ENCODE measurements around the gene ZNF761.
"Not testable (repeated sequence)": the region's sequence is repeated elsewhere in the genome, so short reads cannot be mapped to it uniquely, and the experiment has no call there.

ZNF761 gene

DNA sequence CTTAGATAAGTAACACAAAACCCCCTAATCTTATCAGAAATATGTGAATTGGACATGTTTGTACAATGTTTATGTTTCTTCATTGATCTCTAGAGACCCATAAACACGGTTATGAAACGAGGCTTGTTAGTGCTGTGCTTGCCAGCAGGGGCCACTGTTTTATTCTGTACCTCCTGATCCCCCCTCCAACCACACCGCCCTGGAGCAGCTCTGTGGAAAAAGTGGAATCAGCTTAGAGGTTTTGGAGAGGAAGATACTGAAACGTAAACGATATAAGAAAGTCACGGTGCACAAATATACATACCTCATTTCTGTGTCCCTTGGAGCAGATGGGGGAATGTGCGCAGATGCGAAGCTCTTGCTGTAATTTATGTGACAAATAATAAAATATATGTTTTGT is 8.1 kb upstream of the ZNF761 start:
- not testable (repeated sequence) for DNase-seq, H3K27ac Mint-ChIP-seq, H3K4me3 Mint-ChIP-seq, H3K9me3 Mint-ChIP-seq, H3K4me1 Mint-ChIP-seq, ATAC-seq, H3K27me3 Mint-ChIP-seq

DNA sequence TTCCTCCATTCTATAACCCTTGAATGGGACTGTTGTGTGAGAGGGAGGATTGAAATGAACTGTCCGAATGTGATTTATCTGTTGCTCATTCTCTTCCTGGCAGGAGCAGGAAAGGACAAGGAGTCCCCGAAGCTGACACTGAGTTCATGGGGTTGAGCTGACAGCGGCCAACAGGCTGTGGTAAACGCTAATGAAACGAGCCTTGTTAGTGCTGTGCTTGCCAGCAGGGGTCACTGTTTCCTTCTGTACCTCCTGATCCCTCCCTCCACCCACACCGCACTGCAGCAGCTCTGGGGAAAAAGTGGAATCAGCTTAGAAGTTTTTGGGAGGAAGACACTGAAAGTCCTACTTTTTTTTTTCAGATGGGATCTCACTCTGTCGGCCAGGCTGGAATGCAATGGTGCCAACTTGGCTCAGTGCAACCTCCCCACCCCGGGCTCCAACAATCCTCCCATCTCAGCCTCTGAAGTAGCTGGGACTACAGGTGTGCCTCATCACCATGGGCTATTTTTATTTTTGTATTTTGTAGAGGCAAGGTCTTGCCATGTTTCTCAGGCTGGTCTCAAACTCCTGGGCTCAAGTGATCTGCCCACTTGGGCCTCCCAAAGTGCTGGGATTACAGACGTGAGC is 6.7 kb upstream of the ZNF761 start:
- Mint-ChIP-seq H3K4me3 (no peak overlapping the region), H3K4me1 (no peaks in the 10 kb centered on the region), H3K27ac (no peak overlapping the region), H3K9me3 (peaks cover 0 to 7% of the 10 kb centered on the region in 2 donors), H3K27me3 (no peaks in the 10 kb centered on the region)
- DNase-seq = peak; percentile 54 to 61
- ATAC-seq = peak; percentile 87

DNA sequence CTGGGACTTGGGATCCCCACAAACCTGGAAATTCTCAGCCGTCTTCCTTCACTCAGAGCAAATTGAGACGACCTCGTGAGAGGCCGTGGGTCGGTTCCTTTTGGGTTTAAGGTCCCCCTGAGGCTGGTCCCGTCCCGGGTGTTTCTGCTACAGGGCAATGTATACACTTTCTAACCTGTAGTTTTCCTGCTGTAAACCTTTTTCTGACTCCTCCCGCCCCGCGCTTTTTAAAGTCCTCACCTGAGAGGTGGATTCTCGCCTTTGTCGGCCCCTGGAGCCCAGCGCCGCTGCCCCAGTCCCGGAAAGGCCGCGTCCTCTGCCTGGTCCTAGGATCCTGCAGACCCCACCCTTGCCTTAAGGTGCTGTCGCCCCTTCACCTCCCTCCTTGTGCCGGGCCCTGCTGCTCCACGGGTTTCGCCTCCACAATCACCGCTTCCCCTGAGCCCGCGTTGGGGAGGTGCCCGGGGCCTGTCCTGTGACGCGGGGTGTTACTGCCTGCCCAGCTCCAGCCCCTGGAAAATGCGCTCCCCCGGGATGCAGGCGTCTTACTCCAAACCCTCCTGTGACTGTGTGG is 391 bp downstream of the ZNF761 start:
- Mint-ChIP-seq H3K27ac (peak overlapping the region; percentile 45 to 70), H3K4me3 (peak overlapping the region; percentile 92 to 96), H3K27me3 (no peaks in the 10 kb centered on the region), H3K9me3 (peaks cover 6 to 12% of the 10 kb centered on the region in 2 donors), H3K4me1 (peaks cover 22% of the 10 kb centered on the region)
- DNase-seq = peak; percentile 13 to 23
- ATAC-seq = peak; percentile 47

DNA sequence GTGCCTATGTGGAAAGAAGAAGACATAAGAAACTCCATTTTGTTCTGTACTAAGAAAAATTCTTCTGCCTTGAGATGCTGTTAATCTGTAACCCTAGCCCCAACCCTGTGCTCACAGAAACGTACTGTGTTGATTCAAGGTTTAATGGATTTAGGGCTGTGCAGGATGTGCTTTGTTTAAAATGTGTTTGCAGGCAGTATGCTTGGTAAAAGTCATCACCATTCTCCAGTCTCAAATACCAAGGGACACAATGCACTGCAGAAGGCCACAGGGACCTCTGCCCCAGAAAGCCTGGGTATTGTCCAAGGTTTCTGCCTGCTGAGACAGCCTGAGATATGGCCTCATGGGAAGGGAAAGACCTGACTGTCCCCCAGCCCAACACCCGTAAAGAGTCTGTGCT is 12.0 kb downstream of the ZNF761 start:
- not testable (repeated sequence) for H3K4me1 Mint-ChIP-seq, H3K27me3 Mint-ChIP-seq, H3K4me3 Mint-ChIP-seq, H3K27ac Mint-ChIP-seq, ATAC-seq, DNase-seq
- H3K9me3 Mint-ChIP-seq = peaks cover 33 to 52% of the 10 kb centered on the region in 2 donors

DNA sequence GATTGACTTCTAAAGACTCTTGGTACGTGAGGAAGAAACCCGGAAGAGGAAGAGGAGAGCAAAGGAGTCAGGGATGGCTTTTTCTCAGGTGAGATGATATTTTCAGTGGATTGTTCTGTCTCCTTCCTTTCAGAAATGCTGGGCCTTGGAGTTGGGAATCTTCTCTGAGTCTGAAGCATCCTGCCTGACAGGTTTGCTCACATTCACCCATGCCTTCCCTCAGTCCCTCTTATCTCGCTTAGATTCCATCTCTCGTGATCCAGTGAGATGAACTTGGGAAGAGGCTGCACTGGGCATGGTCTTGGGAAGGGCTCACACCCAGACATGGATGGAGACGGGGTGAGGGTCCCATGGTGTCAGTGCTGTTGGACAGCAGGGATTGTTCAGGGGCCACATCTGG is 15.4 kb downstream of the ZNF761 start:
- not testable (repeated sequence) for ATAC-seq, DNase-seq, H3K27me3 Mint-ChIP-seq, H3K27ac Mint-ChIP-seq, H3K4me1 Mint-ChIP-seq, H3K4me3 Mint-ChIP-seq
- H3K9me3 Mint-ChIP-seq = peaks cover 30 to 56% of the 10 kb centered on the region in 2 donors

DNA sequence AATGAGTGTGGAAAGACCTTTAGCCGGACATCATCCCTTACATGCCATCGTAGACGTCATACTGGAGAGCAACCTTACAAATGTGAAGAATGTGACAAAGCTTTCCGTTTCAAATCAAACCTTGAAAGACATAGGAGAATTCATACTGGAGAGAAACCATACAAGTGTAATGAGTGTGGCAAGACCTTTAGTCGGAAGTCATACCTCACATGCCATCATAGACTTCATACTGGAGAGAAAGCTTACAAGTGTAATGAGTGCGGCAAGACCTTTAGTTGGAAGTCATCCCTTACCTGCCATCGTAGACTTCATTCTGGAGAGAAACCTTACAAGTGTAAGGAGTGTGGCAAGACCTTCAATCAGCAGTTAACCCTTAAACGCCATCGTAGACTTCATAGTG is 24.0 kb downstream of the ZNF761 start:
- DNase-seq (no peak), ATAC-seq (no peak)
- no peaks in the 10 kb centered on the region for H3K4me1 Mint-ChIP-seq
- no peaks in the 10 kb centered on the region for H3K27me3 Mint-ChIP-seq
- peaks cover 44 to 61% of the 10 kb centered on the region in 2 donors for H3K9me3 Mint-ChIP-seq
- no peak overlapping the region for H3K4me3 Mint-ChIP-seq
- no peak overlapping the region for H3K27ac Mint-ChIP-seq

DNA sequence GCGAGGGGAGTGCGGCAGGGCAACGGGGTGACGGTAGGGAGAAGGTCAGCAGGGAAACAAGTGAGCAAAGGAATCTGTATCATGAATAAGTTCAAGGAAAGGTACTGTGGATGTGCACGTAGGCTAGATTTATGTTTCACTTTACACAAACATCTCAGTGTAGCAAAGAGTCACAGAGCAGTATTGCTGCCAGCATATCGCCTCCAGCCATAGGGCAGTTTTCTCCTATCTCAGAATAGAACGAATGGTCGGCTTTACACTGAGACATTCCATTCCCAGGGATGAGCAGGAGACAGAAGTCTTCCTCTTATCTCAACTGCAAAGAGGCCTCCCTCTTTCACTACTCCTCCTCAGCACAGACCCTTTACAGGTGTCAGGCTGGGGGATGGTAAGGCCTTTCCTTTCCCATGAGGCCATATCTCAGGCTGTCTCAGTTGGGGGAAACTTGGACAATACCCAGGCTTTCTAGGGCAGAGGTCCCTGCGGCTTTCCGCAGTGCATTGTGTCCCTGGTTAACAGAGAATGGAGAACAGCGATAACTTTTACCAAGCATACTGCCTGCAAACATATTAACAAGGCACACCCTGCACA is 28.4 kb downstream of the ZNF761 start:
- peaks cover 57 to 70% of the 10 kb centered on the region in 2 donors for H3K9me3 Mint-ChIP-seq
- H3K4me3 Mint-ChIP-seq, H3K27ac Mint-ChIP-seq, H3K4me1 Mint-ChIP-seq, ATAC-seq, DNase-seq: not testable (repeated sequence)
- peaks cover 15% of the 10 kb centered on the region for H3K27me3 Mint-ChIP-seq

DNA sequence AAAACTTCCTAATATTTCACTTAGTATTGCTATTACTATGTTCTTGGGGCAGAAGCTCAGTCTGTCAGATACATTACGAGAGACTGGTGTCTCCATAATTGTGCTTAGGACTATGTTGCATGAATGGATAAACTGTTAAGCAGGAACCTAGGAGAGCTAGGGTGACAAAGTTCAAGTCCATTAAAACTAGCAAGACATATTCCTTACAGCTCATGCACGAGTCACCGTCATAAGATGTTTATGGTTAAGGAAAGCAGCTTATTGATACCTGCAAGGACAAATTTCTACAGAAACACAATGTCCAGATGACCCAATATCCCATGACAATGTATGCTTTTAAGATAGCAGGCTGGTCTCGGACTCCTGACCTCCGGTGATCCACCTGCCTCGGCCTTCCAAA is 30.1 kb downstream of the ZNF761 start:
- ATAC-seq = no peak
- Mint-ChIP-seq H3K27me3 (peaks cover 15% of the 10 kb centered on the region), H3K4me3 (no peak overlapping the region), H3K4me1 (peaks cover 6% of the 10 kb centered on the region), H3K27ac (no peak overlapping the region), H3K9me3 (peaks cover 46 to 53% of the 10 kb centered on the region in 2 donors)
- DNase-seq = no peak

DNA sequence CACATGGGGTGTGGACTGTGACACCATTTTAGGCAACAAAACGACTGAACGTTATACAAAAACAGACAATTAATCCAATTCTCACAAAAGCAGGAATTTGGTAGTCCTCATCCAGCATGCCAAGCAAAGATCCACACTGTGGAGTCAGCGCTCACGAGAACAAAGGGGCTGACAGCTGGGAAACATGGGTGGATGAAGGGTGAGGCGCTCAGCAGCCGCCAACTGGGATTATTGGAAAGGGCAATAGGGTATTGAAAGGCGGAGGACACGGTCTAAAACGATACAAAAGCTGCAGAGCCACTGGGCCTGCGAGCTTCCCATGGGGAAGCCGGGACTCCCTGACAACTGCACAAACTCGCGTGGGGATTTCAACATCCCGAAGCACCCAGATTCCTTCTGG is 31.1 kb downstream of the ZNF761 start:
- Mint-ChIP-seq H3K9me3 (peaks cover 42 to 47% of the 10 kb centered on the region in 2 donors), H3K4me1 (peaks cover 6% of the 10 kb centered on the region), H3K27me3 (peaks cover 15% of the 10 kb centered on the region), H3K27ac (no peak overlapping the region), H3K4me3 (no peak overlapping the region)
- DNase-seq (no peak), ATAC-seq (no peak)

DNA sequence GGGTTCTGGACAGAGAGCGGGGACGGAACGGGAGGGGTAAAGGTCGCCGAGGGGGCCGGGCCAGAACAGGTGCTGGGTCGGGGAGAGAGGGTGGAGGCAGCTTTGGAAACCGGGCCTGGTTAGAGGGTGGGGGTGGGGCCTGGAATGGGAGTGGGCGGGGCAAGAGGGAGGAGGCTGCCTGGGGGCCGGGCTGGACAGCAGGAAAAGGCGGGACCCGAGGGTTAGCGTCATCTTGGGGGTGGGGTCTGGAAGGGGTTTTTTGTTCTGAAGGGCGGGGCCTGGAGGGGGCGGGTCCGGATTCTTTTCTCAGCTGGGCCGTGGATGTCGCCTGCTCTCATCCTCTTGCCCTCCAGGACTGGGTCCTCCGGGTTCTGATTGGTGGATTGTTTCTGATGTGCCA is 31.5 kb downstream of the ZNF761 start:
- DNase-seq (peak in 1 of 2 donors; percentile 11), ATAC-seq (no peak)
- Mint-ChIP-seq H3K9me3 (peaks cover 40 to 44% of the 10 kb centered on the region in 2 donors), H3K27me3 (peaks cover 15% of the 10 kb centered on the region), H3K4me3 (no peak overlapping the region), H3K27ac (peak overlapping the region in 1 of 2 donors; percentile 15), H3K4me1 (peaks cover 9% of the 10 kb centered on the region)

DNA sequence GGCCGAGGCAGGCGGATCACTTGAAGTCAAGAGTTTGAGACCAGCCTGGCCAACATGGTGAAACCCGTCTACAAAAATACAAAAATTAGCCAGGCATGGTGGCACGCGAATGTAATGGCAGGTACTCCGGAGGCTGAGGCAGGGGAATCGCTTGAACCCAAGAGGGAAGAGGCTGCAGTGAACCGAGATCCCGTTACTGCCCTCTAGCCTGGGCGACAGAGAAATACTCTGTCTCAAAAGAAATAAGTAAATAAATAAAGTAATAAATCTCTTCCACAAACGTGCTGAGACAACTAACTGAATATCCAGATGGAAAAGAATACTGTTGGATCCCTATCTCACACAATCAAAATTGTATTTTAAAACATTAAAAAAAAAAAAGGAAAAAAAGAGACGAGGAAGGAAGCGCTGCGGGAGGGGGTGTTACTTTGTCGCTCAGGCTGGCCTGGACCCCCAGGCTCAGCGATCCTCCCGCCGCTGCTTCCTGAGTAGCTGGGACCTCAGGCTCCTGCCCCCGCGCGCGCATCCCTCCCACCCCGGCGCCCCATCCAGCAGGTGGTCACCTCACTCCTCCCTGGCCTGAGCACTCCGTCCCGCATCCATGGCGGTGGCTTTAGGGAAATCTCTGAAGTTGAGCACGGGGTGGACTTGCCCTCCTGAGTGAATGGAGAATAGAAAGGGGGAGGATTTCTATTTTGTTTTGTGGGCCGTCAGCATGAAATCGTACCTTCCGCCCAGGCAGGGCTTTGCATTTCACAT is 35.1 kb downstream of the ZNF761 start:
- H3K4me1 Mint-ChIP-seq = peaks cover 28% of the 10 kb centered on the region
- DNase-seq (no peak), ATAC-seq (peak; percentile 43)
- peaks cover 28 to 36% of the 10 kb centered on the region in 2 donors for H3K9me3 Mint-ChIP-seq
- H3K27ac Mint-ChIP-seq = no peak overlapping the region
- H3K4me3 Mint-ChIP-seq = peak overlapping the region; percentile 89 to 95
- H3K27me3 Mint-ChIP-seq = peaks cover 15% of the 10 kb centered on the region

DNA sequence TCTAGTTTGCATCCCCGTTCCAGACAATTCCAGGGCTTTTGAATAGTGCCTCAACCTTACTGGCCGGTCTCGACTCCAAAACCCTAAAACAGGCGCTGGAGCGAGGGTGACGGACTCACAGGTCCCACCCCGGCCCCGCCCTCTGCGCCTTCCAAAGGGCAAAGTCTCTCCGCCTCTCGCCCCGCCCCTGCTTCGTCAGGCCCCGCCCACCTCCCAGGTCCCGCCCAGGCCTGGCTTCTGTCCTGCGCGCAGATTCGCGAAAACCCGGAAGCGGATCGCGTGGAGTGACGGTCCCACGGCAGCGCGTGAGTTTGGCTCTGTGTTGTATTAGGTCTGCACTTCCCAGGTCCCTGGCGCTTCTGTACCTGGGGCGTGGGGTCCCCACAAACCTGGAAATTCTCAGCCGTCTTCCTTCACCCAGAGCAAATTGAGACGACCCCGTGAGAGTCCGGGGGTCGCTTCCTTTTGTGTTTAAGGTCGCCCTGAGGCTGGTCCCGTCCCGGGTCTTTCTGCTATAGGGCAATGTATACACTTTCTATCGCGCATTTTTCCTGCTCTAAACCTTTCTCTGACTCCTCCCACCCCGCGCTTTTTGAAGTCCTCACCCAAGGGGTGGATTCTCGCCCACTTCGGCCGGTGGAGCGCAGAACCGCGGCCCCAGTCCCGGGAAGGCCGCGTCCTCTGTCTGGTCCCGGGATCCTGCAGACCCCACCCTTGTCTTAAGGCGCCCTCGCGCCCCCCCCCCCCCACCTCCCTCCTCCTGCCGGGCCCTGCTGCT is 35.9 kb downstream of the ZNF761 start, which contains the start of gene ZNF813:
Gene ZNF813 (plus strand): TSS at position 249 of the 778 bp plus-strand sequence. CDS start 16,090 bp downstream, outside the sequence.
- Mint-ChIP-seq H3K27ac (peak within 1 kb of the TSS; percentile 55 to 92), H3K9me3 (peaks cover 30 to 38% of the 10 kb centered on the region in 2 donors), H3K4me1 (peaks cover 28% of the 10 kb centered on the region), H3K27me3 (peaks cover 14% of the 10 kb centered on the region), H3K4me3 (peak within 1 kb of the TSS; percentile 89 to 95)
- peak; percentile 86 to 91 for DNase-seq
- ATAC-seq = peak; percentile 97

DNA sequence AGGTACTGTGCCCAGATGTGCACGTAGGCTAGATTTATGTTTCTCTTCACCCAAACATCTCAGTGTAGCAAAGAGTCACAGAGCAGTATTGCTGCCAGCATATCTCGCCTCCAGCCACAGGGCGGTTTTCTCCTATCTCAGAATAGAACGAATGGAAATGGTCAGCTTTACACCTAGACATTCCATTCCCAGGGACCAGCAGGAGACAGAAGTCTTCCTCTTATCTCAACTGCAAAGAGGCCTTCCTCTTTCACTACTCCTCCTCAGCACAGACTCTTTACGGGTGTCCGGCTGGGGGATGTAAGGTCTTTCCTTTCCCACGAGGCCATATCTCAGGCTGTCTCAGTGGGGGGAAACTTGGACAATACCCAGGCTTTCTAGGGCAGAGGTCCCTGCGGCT is 36.8 kb downstream of the ZNF761 start:
- DNase-seq, H3K27me3 Mint-ChIP-seq, ATAC-seq, H3K27ac Mint-ChIP-seq: not testable (repeated sequence)
- peak overlapping the region; percentile 89 to 95 for H3K4me3 Mint-ChIP-seq
- peaks cover 22% of the 10 kb centered on the region for H3K4me1 Mint-ChIP-seq
- H3K9me3 Mint-ChIP-seq = peaks cover 23 to 33% of the 10 kb centered on the region in 2 donors

DNA sequence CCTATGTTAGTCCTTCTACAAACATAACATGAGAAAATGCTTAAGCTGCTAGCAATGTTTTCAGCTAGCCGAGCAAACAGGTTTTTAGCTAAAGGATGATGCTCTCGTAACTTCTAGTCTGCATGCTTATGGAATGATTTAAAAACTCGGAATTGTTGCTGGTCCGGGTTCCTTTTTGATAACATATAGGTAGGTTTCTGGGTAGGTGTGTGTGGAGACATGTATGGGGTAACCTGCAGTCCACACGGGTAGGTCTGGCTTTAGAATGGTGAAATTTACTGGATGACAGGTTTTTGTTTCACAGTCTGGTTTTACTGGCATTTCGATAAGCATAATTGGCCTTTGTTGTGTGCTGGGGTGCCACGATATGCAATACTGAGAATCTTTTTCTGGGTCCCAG is 40.1 kb downstream of the ZNF761 start:
- DNase-seq (no peak), ATAC-seq (no peak)
- Mint-ChIP-seq H3K9me3 (peaks cover 25 to 44% of the 10 kb centered on the region in 2 donors), H3K27ac (no peak overlapping the region), H3K4me3 (no peak overlapping the region), H3K4me1 (peaks cover 22% of the 10 kb centered on the region), H3K27me3 (no peaks in the 10 kb centered on the region)

DNA sequence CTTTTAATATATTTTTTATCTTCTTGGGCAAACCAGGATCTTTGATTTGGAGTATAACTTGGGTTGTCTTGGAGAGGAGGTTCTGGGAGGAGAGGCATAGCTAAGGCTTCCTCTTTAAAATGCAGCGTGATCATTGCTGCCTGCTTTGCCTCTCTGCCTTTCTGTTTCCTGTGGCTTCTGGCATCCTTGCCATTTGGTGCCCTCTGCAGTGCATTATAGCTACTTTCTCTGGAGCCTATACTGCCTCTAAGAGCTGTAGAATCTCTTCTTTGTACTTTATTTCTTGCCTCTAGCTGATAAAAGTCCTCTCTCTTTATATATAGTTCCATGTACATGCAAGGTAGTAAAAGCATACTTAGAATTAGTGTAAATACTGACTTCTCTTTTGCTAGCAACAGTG is 43.0 kb downstream of the ZNF761 start:
- DNase-seq, ATAC-seq, H3K4me3 Mint-ChIP-seq, H3K4me1 Mint-ChIP-seq, H3K27me3 Mint-ChIP-seq, H3K27ac Mint-ChIP-seq: not testable (repeated sequence)
- H3K9me3 Mint-ChIP-seq = peaks cover 30 to 46% of the 10 kb centered on the region in 2 donors

All from stimulated activated naive CD8-positive, alpha-beta T cell treated with anti-CD3 and anti-CD28 coated beads, Interleukin-15, amount 100 ng/mL, for 72 hours (primary cell).